ENCODE measurements around the gene DEGS1.
"Not testable (repeated sequence)": the region's sequence is repeated elsewhere in the genome, so short reads cannot be mapped to it uniquely, and the experiment has no call there.

The DEGS1 gene

GRCh38 chr1:224189561-224189960 is 6.5 kb downstream of the DEGS1 start:
- Histone ChIP-seq H3K4me3 (no peak overlapping the region), H3K27me3 (ENCODE audit: low read depth) (no peaks in the 10 kb centered on the region), H3K36me3 (replicated peaks) (peaks cover 51% of the 10 kb centered on the region), H3K4me1 (peaks cover 5% of the 10 kb centered on the region), H3K9me3 (no peaks in the 10 kb centered on the region)
- in situ Hi-C loops (cut with MboI; ENCODE audit: low sequenced_read_pairs), result no loop called here
- no peak for DNase-seq (ENCODE audit: low spot score in 2 of 2)

- Histone ChIP-seq H3K36me3 (replicated peaks) (peaks cover 40% of the 10 kb centered on the region), H3K9me3 (no peaks in the 10 kb centered on the region), H3K4me3 (no peak overlapping the region), H3K4me1 (no peaks in the 10 kb centered on the region), H3K27me3 (ENCODE audit: low read depth) (no peaks in the 10 kb centered on the region)
- in situ Hi-C loops (cut with MboI; ENCODE audit: low sequenced_read_pairs), result no loop called here
- no peak for DNase-seq (ENCODE audit: low spot score in 2 of 2)
Measured at GRCh38 chr1:224192082-224192788, 9.2 kb downstream of the DEGS1 start.

GRCh38 chr1:224193319-224193966 is 10.4 kb downstream of the DEGS1 start:
- Histone ChIP-seq H3K36me3 (replicated peaks) (peaks cover 30% of the 10 kb centered on the region), H3K27me3 (ENCODE audit: low read depth) (no peaks in the 10 kb centered on the region), H3K4me1 (no peaks in the 10 kb centered on the region), H3K4me3 (no peak overlapping the region), H3K9me3 (no peaks in the 10 kb centered on the region)
- DNase-seq (ENCODE audit: low spot score in 2 of 2), result no peak
- in situ Hi-C loops (cut with MboI; ENCODE audit: low sequenced_read_pairs), result no loop called here

- Histone ChIP-seq H3K9me3 (no peaks in the 10 kb centered on the region), H3K36me3 (replicated peaks) (peaks cover 16% of the 10 kb centered on the region), H3K4me3 (no peak overlapping the region), H3K4me1 (peaks cover 2% of the 10 kb centered on the region; the same call in 1 of the 2 replicates), H3K27me3 (ENCODE audit: low read depth) (no peaks in the 10 kb centered on the region)
- in situ Hi-C loops (cut with MboI; ENCODE audit: low sequenced_read_pairs), result no loop called here
- DNase-seq (ENCODE audit: low spot score in 2 of 2), result no peak
Measured at GRCh38 chr1:224196813-224197600, 14.0 kb downstream of the DEGS1 start.

GRCh38 chr1:224198572-224198971 is 15.5 kb downstream of the DEGS1 start:
- in situ Hi-C loops (cut with MboI; ENCODE audit: low sequenced_read_pairs), result no loop called here
- Histone ChIP-seq H3K9me3 (no peaks in the 10 kb centered on the region), H3K27me3 (ENCODE audit: low read depth) (no peaks in the 10 kb centered on the region), H3K4me1 (peaks cover 2% of the 10 kb centered on the region; the same call in 1 of the 2 replicates), H3K36me3 (replicated peaks) (peaks cover 4% of the 10 kb centered on the region; the same call in 1 of the 2 replicates), H3K4me3 (no peak overlapping the region)
- no peak for DNase-seq (ENCODE audit: low spot score in 2 of 2)

- H3K4me3 ChIP-seq, result no peak overlapping the region
- no peaks in the 10 kb centered on the region for H3K27me3 ChIP-seq (ENCODE audit: low read depth)
- H3K9me3 ChIP-seq, result no peaks in the 10 kb centered on the region
- peak in 1 of 2 experiments; percentile 30 for DNase-seq (ENCODE audit: low spot score in 2 of 2)
- H3K36me3 ChIP-seq (replicated peaks), result no peaks in the 10 kb centered on the region
- in situ Hi-C loops (cut with MboI; ENCODE audit: low sequenced_read_pairs), result no loop called here
- peaks cover 5% of the 10 kb centered on the region for H3K4me1 ChIP-seq
Measured at GRCh38 chr1:224199679-224200078, 16.6 kb downstream of the DEGS1 start.

GRCh38 chr1:224201383-224201782 is 18.3 kb downstream of the DEGS1 start:
- H3K27me3 ChIP-seq (ENCODE audit: low read depth), result no peaks in the 10 kb centered on the region
- in situ Hi-C loops (cut with MboI; ENCODE audit: low sequenced_read_pairs), result no loop called here
- H3K4me3 ChIP-seq, result no peak overlapping the region
- DNase-seq (ENCODE audit: low spot score in 2 of 2), result no peak
- peaks cover 7% of the 10 kb centered on the region for H3K4me1 ChIP-seq
- no peaks in the 10 kb centered on the region for H3K36me3 ChIP-seq (replicated peaks)
- H3K9me3 ChIP-seq, result no peaks in the 10 kb centered on the region

- Histone ChIP-seq H3K9me3 (no peaks in the 10 kb centered on the region), H3K36me3 (replicated peaks) (no peaks in the 10 kb centered on the region), H3K4me3 (no peak overlapping the region), H3K4me1 (peaks cover 7% of the 10 kb centered on the region), H3K27me3 (ENCODE audit: low read depth) (no peaks in the 10 kb centered on the region)
- DNase-seq (ENCODE audit: low spot score in 2 of 2), result no peak
- in situ Hi-C loops (cut with MboI; ENCODE audit: low sequenced_read_pairs), result no loop called here
Measured at GRCh38 chr1:224201853-224202252, 18.8 kb downstream of the DEGS1 start.

- DNase-seq (ENCODE audit: low spot score in 2 of 2), result no peak
- in situ Hi-C loops (cut with MboI; ENCODE audit: low sequenced_read_pairs), result no loop called here
- H3K9me3 ChIP-seq, result no peaks in the 10 kb centered on the region
- H3K27me3 ChIP-seq (ENCODE audit: low read depth), result no peaks in the 10 kb centered on the region
- H3K4me3 ChIP-seq, result no peak overlapping the region
- H3K36me3 ChIP-seq (replicated peaks), result no peaks in the 10 kb centered on the region
- peaks cover 7% of the 10 kb centered on the region for H3K4me1 ChIP-seq
Measured at GRCh38 chr1:224203243-224204016, 20.4 kb downstream of the DEGS1 start.

- in situ Hi-C loops (cut with MboI; ENCODE audit: low sequenced_read_pairs), result no loop called here
- H3K4me1 ChIP-seq, result peaks cover 5% of the 10 kb centered on the region
- DNase-seq (ENCODE audit: low spot score in 2 of 2), result no peak
- no peaks in the 10 kb centered on the region for H3K27me3 ChIP-seq (ENCODE audit: low read depth)
- no peaks in the 10 kb centered on the region for H3K9me3 ChIP-seq
- no peak overlapping the region for H3K4me3 ChIP-seq
- no peaks in the 10 kb centered on the region for H3K36me3 ChIP-seq (replicated peaks)
Measured at GRCh38 chr1:224205438-224205840, 22.4 kb downstream of the DEGS1 start.

- H3K27me3 ChIP-seq (ENCODE audit: low read depth); H3K9me3 ChIP-seq; H3K4me1 ChIP-seq; in situ Hi-C loops (cut with MboI; ENCODE audit: low sequenced_read_pairs); DNase-seq (ENCODE audit: low spot score in 2 of 2); H3K36me3 ChIP-seq (replicated peaks); H3K4me3 ChIP-seq: not testable (repeated sequence)
Measured at GRCh38 chr1:224205931-224206538, 23.0 kb downstream of the DEGS1 start.

GRCh38 chr1:224211206-224211962 is 28.3 kb downstream of the DEGS1 start:
- Histone ChIP-seq H3K4me3 (no peak overlapping the region), H3K9me3 (no peaks in the 10 kb centered on the region), H3K36me3 (replicated peaks) (no peaks in the 10 kb centered on the region), H3K27me3 (ENCODE audit: low read depth) (no peaks in the 10 kb centered on the region), H3K4me1 (peaks cover 6% of the 10 kb centered on the region; the same call in 1 of the 2 replicates)
- in situ Hi-C loops (cut with MboI; ENCODE audit: low sequenced_read_pairs), result no loop called here
- peak in 1 of 2 experiments; percentile 38 for DNase-seq (ENCODE audit: low spot score in 2 of 2)
